ENCODE data around the gene ATP8B1.

ATP8B1 gene

GRCh38 chr18:57807336-57808117 lies 4.4 kb upstream of the ATP8B1 start:
- no peak overlapping the region for H3K4me3 ChIP-seq (ENCODE audit: low read depth, low read length)
- DNase-seq (ENCODE audit: low read depth), result no peak
- TF ChIP-seq, protein P1, sequence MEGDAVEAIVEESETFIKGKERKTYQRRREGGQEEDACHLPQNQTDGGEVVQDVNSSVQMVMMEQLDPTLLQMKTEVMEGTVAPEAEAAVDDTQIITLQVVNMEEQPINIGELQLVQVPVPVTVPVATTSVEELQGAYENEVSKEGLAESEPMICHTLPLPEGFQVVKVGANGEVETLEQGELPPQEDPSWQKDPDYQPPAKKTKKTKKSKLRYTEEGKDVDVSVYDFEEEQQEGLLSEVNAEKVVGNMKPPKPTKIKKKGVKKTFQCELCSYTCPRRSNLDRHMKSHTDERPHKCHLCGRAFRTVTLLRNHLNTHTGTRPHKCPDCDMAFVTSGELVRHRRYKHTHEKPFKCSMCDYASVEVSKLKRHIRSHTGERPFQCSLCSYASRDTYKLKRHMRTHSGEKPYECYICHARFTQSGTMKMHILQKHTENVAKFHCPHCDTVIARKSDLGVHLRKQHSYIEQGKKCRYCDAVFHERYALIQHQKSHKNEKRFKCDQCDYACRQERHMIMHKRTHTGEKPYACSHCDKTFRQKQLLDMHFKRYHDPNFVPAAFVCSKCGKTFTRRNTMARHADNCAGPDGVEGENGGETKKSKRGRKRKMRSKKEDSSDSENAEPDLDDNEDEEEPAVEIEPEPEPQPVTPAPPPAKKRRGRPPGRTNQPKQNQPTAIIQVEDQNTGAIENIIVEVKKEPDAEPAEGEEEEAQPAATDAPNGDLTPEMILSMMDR (conservative IDR thresholded peaks at IDR 0.05; ENCODE audit: low read depth, low read length), result no peak

- peak; percentile 49 for DNase-seq (ENCODE audit: low read depth)
- no peak overlapping the region for H3K4me3 ChIP-seq (ENCODE audit: low read depth, low read length)
- TF ChIP-seq, protein P1 (conservative IDR thresholded peaks at IDR 0.05; ENCODE audit: low read depth, low read length), result no peak
These were observed 3.8 kb upstream of the ATP8B1 start for GRCh38 chr18:57806978-57807285.

DNA sequence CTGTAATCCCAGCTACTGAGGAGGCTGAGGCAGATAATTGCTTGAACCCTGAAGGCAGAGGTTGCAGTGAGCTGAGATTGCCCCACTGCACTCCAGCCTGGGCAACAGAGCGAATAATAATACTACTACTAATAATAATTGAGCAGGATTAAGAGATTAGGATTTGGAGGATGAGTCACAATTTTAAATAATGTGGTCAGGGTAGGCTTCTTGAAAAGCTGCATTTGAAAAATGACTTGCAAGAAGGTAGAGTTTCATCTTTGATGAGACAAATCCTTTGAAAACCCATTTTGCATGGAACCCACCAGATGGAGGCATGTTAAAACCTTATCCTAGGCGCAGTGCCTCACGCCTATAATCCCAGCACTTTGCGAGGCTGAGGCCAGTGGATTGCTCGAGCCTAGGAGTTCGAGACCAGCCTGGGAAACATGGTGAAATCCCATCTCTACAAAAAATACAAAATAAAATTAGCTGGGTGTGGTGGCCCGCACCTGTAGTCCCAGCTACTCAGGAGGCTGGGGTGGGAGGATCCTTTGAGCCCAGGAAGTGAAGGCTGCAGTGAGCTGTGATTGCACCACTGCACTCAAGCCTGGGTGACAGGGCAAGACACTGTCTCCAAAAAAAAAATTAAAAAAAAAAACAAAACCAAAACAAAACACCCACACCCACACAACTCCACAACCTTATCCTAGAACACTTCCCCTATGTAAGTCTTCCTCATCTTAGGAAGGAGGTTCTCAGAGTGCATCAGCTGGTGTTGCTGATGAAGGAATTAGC lies 3.3 kb upstream of the ATP8B1 start:
- no peak overlapping the region for H3K4me3 ChIP-seq (ENCODE audit: low read depth, low read length)
- TF ChIP-seq, protein P1 (conservative IDR thresholded peaks at IDR 0.05; ENCODE audit: low read depth, low read length), result no peak
- no peak for DNase-seq (ENCODE audit: low read depth)

GRCh38 chr18:57805117-57805516 lies 2.0 kb upstream of the ATP8B1 start:
- H3K4me3 ChIP-seq (ENCODE audit: low read depth, low read length), result no peak overlapping the region
- TF ChIP-seq, protein P1 (conservative IDR thresholded peaks at IDR 0.05; ENCODE audit: low read depth, low read length), result no peak
- no peak for DNase-seq (ENCODE audit: low read depth)

GRCh38 chr18:57804557-57804956 lies 1.4 kb upstream of the ATP8B1 start:
- H3K4me3 ChIP-seq (ENCODE audit: low read depth, low read length), result no peak overlapping the region
- no peak for DNase-seq (ENCODE audit: low read depth)
- TF ChIP-seq, protein P1 (conservative IDR thresholded peaks at IDR 0.05; ENCODE audit: low read depth, low read length), result no peak

DNA sequence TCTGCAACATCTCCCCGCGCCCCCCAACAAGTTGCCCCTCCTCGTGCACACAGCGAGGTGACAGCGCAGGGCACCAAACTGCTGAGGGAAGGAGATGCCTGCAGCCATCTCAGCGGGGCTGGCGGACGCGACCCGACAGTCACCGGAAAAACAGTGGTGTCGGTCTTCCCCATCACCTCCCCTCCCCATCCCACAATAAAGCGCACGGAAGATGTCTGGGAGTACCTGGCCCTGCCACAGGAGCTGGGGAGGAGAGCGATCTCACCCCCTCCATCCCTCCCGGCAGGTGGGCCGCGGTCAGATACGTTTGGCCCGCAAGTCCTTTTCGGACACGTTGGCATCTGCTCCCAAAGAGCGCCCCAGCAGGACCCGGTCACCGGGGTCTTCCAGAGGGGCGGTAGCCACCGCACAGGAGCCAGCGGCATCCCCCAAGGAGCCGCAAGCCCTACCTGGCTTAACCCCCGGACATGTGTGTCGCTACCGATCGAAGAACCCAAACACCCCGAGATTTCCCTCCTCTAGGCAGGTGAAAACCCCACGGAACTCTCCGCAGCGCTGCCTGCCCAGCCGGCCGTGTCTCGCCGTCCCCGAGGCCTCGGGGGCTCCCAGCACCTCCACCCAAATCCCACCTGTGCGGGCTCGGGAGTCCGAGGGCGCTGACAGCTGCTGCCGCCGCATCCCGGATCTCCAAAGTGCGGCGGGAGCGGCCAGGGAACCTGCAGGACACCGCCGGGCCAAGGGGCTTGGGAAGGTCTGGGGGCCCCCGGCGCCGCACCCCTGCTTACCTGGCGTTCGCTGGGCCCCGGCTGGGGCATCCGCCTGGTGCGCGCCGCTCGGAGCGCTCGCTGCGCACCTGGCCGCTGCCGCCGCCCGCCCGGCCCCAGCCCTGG lies 657 bp downstream of the ATP8B1 start:
- TF ChIP-seq, protein P1 (conservative IDR thresholded peaks at IDR 0.05; ENCODE audit: low read depth, low read length), result no peak
- peak overlapping the region; percentile 73 for H3K4me3 ChIP-seq (ENCODE audit: low read depth, low read length)
- DNase-seq (ENCODE audit: low read depth), result no peak
